Vagina (tissue), 2 donors: ENCODE results near the gene RABGAP1L.

Source experiments
- CTCF ChIP-seq, 3 experiments: fragments of 450-650 bp in 2 of 3; fragments of 200-600 bp in 1 of 3; sonication (generic) in 1 of 3; IDR thresholded peaks; one replicate each; pipeline ENCODE4 v1.5.1; 2017 to 2019; ENCODE audit warnings: antibody characterized with exemption in 3 of 3, mild to moderate bottlenecking in 2 of 3, moderate library complexity in 2 of 3
- POLR2A ChIP-seq, 2 donors: fragments of 450-650 bp; IDR thresholded peaks; one replicate each; pipeline ENCODE4 v1.6.1; 2017; ENCODE audit warnings: antibody characterized with exemption in 2 of 2, mild to moderate bottlenecking in 2 of 2, moderate library complexity in 2 of 2

- TF ChIP-seq CTCF (IDR thresholded peaks at IDR 0.05) = no peak
- no peak for TF ChIP-seq POLR2A (IDR thresholded peaks at IDR 0.05)
Observed at GRCh38 chr1:174788981-174789380, 629.7 kb downstream of the RABGAP1L start.
